Right lobe of liver (tissue), 4 donors: ENCODE data around the gene CHST11.

Experiments
- POLR2A ChIP-seq: fragments of 450-650 bp; IDR thresholded peaks from one replicate; pipeline ENCODE4 v1.6.1; 2017; ENCODE audit warnings: antibody characterized with exemption, mild to moderate bottlenecking
- TF ChIP-seq, protein P1 (sequence below), 4 donors: fragments of 200-600 bp in 3 of 4; fragments of 450-650 bp in 1 of 4; IDR thresholded peaks; one replicate each; pipeline versions ENCODE4 v1.5.1 to v1.8.0; 2016 to 2022; ENCODE audit warnings: antibody characterized with exemption in 4 of 4, mild to moderate bottlenecking in 2 of 4
- donor health status: DM: no; HTN: no; CAD: no.
- donor health status: DM: no; HTN: no; CAD: no.
- donor health status: DM: no; HTN: yes; CAD: no.

- TF ChIP-seq, protein P1, sequence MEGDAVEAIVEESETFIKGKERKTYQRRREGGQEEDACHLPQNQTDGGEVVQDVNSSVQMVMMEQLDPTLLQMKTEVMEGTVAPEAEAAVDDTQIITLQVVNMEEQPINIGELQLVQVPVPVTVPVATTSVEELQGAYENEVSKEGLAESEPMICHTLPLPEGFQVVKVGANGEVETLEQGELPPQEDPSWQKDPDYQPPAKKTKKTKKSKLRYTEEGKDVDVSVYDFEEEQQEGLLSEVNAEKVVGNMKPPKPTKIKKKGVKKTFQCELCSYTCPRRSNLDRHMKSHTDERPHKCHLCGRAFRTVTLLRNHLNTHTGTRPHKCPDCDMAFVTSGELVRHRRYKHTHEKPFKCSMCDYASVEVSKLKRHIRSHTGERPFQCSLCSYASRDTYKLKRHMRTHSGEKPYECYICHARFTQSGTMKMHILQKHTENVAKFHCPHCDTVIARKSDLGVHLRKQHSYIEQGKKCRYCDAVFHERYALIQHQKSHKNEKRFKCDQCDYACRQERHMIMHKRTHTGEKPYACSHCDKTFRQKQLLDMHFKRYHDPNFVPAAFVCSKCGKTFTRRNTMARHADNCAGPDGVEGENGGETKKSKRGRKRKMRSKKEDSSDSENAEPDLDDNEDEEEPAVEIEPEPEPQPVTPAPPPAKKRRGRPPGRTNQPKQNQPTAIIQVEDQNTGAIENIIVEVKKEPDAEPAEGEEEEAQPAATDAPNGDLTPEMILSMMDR (IDR thresholded peaks at IDR 0.05) = no peak
- TF ChIP-seq POLR2A = no peak
Observed at GRCh38 chr12:104775731-104776231, 319.0 kb downstream of the CHST11 start.
